ENCODE results near the gene LRRC8B.

- TF ChIP-seq EZH2 (IDR thresholded peaks at IDR 0.05; ENCODE audit: low read depth) (no peak), CTCF (conservative IDR thresholded peaks at IDR 0.05) (no peak)
Observed at GRCh38 chr1:89574621-89575020, 50.0 kb downstream of the LRRC8B start.
